HG03432 (cell line): ENCODE results near the gene SKIC8.

Source experiments
- ATAC-seq: cut with Tn5 transposase; IDR thresholded peaks from one replicate; pipeline ENCODE4 v1.9.1; 2021; ENCODE audit warnings: mild to moderate bottlenecking, moderate library complexity; ENCODE audit not compliant: unreplicated experiment

The SKIC8 gene

DNA sequence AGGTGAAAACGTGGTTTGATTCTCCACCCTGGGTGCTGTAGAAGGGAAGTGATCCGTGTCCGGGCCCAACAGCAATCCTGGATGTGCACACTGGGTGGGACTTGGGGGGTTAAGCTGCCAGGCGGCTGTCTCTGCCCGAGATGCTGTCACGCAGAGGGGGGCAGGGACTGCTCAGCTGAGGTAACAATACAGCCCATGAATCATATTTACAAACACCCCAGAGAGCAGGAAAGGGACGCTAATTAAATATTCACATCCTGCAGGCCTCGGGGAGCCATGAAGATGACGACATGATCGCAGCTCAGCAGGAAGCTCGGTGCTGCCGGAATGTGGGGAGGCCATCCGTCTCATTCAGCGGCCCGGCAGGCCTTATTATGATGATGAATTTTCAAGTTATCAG, 22.8 kb upstream of the SKIC8 start:
- no peak for ATAC-seq

DNA sequence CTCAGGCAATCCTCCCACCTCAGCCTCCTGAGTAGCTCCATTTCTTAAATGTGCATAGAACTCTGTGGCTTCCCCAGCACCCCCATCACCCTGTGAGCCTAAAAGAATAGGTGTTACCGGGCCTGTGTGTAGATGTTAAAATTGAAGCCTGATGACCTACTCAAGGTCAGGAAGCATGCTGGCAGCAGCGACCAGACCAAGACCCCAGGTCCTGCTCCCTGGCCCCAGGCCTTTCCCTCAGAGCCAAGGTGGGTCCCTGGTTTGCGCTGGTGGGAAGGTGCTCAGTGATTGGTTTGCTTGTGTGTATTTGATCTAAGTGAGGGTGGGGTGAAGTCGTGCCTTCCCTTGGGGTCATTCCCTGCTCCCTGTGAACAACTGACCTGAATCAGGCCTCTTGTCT, 22.4 kb upstream of the SKIC8 start:
- no peak for ATAC-seq

DNA sequence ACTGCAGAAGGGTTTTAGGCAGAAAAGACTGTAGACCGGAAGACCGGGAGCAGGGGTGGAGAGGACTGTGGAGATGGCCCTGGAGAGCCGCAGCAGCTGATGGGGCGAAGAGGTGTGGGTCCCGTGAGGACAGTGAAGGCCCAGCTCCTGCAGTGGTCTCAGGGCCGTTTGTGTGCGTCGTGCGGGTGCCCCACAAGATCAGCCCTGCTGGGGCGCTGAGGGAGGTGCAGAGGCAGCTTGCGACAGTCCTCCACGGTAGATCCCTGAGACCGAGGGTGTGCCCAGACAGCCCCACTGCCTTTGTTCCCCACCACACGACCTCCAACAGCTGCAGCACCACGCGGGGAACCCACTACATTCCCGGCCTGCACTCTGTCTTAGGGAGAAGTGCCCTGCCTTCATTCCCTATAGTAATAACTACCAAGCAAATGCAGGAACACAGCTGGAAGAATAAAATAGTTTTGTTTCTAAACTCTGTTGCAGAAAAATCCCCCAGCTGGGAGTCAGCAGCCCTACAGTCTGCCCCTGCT, 21.7 kb upstream of the SKIC8 start:
- ATAC-seq = no peak

DNA sequence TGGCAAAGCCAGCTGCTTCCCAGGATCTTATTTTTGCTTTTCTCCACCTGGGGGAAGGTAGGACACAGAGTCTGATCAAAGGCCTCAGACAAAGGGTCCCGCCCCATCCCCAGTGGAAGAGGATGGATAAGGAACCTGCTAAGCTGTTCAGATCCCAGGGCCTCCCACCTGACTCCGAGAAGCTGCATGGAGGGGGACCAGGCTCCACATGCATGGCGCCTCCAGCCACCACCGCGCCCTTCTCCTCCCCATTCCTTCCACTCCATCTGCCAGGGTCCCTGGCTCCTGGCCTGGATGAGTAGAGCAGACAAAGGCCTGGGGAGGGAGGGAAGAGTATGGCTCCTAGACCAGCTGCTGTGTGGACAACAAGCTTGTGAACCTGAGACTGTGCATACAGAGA, 20.8 kb upstream of the SKIC8 start:
- ATAC-seq = no peak

DNA sequence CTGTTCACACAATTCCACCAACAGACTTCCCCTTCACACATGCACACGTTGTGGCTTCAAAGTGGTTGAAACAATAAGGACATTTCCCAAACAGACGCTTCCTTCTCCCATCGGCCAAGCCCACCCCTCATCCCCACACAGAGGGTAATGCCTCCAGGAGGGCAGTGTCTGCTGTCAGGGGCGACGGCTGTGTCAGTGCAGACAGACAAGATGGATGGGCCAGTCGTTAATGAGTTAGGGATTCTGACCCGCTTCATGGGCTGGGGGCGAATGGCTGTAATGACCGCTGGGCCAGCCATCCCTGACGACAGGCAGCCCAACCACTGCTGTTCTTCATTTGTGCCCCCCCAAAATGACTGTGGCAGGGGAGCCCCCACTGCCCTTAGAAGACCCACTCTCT, 20.2 kb upstream of the SKIC8 start:
- no peak for ATAC-seq

DNA sequence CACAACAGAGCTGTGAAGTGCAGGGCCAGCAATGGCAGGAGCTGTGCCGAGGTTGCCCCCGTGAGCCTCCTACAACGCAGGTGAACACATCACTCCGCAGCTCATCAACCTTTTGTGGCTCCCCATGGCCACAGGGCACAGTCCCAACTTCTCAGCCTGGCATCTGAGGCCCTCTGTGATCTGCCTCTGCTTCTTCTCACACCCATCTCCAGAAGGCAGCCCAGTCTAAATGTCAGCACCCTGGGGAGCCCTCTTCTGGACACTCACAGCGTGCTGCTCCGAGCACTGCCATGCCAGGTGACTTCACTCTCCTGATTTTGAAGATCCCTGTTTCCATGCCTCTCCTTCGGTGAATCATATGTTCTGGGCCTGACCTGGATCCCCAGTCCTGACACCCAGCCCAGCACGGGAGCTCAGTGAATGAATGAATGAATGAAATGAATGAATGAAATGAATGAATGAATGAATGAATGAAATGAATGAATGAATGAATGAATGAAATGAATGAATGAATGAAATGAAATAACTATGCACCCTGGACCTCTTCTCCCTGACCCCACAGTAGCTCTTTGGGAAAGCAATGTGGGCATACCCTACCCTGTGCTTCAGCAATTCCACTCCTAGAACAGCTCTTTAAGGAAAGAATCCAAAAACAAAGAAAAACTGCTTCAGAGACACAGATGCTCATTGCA, 17.9 kb upstream of the SKIC8 start:
- ATAC-seq = no peak

DNA sequence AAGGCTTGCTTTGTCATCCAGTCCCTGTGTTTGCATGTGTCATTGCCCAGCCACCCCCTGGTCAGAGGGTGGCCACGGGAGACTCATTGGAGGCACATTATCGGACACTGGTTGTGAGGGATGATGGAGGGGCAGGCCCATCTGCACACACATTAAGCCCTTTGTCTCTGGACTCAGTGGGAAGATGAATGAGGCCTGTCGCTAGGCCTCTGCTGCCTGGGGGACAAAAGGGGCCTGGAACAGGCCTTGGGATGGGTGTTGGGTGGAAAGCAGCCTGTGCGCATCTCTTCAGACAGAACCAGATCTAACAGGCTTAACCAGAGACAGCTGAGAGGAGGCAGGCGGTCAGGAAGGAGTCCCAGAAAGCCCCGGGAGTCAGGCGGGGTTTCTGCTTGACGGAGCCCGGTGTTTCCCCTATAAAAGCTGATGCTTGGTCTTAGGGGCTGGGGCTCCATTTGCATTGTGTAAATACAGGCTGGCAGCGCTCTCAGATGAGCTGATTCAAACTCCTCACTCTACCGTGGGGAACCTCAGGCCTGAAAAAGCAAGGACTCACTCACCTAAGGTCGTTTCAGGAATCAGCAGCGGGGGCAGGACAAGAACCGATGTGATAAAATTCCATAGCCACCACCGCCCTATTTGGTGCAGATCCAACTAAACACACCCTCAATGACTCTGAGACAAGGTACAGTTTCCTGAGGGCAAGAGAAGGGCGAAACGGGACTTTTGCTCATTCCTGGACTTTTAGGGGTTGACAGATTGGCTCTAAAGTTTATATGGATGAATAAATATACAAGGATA, 17.1 kb upstream of the SKIC8 start:
- ATAC-seq = no peak

DNA sequence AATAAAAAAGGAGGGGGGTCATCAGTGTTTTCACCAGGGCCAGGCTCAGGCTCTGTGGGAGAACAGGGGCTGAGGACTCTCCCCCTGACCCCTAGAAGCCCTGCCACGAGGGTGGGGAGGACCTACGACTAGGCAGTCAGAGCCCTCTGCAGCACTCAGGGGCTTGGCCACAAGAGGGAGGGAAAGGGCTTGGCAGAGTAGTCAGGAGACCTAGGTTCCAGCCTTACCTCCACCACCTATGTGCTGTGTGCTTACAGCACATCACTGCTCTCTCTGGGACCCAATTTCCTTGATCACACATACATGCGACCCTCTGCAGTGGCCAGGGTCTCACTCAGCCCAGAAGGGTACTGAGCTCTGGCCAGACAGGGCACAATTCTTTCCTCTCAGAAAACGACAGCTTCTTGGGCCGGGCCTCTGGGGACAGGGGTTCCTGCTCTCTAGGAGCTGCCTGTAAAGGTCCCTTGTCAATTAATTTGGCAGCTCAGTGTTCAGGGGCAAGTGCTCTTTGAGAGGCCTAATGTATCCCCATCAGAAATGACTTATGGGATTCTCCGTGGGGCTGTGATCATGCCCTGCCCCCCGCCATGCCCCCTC, 16.4 kb upstream of the SKIC8 start:
- no peak for ATAC-seq

DNA sequence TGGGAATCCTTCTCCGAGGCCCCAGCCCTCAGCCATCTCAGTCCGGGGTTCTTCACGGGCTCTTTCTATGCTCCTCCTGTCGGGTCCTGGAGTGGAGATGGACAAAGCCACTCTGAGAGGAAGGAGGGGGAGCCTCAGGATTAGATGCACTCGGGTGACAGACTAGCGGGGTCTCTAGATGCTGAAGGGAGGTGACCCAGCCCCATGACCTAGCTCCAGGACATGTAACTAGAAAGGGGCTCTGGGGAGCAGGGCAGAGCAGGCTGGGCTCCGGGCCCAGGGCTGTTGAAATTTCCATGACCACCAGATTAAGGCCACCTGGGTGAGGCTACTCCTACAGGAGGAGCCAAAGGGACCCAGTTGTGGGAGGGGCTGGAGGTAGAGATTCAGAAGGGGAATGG, 14.8 kb upstream of the SKIC8 start:
- ATAC-seq = no peak

DNA sequence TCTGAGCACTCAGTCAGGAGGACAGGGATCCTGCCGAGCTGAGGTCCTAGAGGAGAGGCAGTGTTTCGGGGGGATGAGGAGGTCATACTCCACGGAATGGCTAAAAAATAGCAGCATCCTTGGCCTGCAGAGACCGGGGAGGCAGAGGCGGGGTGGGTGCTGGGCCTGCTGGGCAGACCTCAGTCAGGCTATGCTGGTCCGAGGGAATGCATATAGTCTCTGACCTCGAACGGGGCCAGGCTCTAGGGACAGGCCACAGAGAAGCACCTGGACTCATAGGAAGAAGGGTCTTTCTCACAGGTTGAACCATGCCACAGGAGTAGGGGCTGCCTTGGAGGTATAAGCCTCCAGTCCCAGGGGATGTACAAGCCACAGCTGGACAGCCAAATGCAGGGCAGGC, 14.0 kb upstream of the SKIC8 start:
- ATAC-seq = no peak

DNA sequence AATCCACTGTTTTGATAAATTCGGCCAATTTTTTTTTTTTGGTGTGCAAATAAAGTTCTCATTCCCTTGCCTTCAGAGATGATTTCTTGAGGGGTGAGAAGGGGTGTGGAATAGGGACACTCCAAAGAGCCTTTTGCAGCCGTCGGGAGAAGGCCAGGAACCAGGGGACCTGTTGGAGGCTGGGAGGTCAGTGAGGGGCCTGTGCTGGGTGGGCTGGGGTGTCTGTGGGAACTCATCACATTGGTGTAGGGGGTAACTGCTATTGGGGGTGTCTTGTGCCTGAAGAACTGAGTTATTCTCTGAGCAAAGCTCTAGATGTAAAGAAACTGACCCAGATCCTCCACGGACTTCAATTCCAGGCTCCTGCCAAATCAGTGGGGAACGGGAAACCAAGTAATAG, 13.5 kb upstream of the SKIC8 start:
- no peak for ATAC-seq

DNA sequence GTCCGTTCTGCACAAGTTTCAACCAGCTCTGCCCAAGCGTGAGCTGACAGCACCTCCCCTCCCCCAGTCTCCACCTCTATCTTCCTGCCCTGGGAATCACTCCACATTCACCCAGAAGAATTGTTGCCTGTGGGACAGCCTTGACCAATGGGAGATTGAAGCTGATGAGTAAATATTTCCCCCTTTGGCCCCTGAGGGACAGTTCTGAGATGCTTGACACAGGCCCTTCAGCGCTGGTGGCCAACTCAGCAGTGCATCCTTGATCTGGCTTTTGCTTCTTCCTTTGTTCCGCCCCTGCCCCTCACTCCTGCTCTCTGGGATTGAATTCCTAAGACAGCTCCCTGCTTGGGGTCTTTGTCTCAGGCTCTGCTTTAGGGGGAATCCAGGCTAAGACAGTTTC, 13.1 kb upstream of the SKIC8 start:
- ATAC-seq = no peak

DNA sequence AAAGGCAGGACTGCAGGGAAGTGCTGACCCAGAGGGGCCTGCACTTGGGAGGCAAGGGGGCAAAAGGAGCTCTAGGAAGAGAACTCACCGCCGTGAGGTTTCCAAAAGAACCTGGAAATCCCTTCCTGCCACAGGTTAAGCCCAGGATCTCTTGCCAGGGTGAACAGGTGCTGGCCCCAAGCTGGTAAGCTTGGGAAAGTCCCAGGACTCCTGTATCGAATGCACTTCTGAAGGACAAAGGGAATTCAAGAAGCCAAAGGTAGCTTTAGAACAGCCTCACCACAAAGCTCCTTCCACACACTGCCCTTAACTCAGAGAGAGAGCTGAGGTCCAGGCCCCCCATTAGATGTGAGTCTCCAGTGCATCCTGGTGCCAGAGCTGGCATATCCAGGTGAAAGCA, 11.9 kb upstream of the SKIC8 start:
- ATAC-seq = no peak

DNA sequence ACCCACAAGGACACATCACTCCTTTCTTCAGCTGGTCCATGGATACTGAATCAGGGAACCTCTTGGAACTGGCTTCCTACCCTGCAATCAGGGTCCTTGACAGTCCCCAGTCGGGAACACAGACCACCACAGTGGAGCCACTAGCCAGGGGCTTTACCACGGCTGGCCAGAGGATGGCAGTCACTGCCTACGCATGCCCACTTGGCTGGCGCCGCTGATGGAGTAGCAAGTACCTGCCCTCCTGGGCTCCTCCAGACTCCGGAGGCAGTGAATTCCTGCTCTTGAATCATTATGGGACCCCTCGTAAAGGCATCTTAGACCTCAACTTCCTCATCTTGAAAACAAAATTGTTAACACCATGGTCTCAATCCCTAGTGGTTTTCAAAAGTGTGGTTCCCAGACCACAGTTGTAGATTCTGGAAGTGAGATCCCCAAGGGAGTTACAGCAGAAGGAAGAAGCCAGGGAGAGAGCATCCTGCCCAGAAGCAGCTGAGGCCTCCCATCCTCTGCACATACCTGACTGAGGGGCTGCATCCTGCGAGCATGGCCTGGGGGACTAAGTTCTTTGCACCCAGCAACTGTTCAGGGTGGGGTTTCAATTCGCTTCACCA, 9.1 kb upstream of the SKIC8 start:
- no peak for ATAC-seq

DNA sequence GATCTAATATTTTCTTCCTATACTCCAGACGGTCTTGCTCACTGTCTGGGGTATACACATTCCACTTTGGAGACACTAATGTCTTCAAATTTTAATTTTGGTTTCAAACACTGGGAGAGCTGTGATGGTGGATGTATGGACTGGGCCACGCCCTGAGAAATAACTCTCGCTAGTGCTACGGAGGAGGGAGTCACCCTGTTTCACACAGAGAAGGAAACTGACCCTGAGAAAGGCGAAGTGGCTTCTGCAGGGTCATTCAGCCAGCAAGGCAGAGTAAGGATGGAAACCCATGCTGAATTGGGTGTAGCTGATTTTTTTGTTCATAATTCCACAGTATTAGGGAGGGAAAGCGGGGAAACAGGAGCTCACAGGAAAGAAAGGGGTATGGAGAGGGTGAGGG, 8.6 kb upstream of the SKIC8 start:
- ATAC-seq = no peak

DNA sequence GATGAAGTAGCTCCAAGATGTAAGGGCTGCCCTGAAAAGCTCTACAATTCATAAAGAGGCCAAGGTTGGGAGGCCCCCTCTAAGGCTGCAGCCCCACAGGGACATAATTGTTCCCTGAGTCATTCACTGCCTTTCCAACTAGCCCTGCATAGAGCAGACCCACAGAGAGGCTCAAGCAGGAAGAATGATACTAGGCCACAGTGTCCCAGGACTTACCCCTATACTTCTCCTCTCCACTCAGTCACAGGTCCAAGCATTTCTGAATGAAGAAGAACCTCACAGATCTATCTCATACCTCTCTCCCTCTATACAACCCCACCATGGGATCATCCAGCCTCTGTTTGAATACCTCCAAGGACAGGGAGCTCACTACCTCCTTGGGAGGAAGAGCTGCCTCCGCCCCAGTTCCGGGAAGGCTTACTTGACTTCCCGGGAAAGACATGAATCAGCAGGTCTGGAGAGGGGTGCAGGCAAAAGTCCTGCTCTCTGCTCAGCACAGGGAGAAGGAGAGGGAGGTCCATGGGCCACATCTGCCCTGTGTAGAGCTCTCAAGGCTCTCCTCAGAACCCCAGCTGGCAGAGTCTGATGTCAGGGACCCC, 6.9 kb upstream of the SKIC8 start:
- ATAC-seq = no peak

DNA sequence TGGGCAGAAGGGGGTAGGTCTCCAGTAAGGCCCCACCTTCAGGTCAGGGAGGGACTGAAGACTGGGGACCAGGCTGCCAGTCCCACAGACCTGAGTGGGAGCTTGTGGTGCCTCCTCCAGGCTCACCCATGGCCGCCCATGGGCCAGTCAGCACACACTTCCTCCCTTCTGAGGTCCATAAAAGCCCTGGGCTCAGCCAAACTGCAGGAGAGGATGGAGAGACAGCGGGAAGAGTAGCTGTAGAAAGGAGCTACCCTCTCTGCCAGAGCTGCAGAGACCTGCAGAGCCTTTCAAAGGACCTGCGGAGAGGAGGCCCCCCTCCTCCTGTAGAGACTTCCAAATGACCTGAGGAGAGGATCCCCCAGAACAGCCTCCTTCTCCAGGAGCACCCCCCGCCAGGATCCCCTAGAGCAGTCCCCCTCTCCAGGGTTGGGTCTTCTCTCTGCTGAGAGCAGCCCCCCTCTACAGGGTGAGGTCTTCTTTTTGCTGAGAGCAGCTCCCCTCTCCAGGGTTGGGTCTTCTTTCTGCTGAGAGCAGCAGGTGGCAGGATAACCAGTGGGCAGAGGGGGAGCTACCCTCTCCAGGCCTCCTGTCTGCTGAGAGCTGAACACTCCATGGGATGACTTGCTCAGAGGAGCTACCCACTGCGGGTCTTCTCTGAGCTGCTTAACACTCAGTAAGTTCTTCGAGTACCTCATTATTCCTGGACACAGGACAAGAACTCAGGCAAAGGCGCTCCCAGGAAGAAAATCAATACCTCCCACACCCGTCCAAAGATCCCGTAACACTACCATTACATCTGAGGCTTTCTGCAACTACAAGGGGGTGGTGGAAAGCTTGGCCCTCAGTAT, 5.0 kb upstream of the SKIC8 start:
- ATAC-seq = no peak

DNA sequence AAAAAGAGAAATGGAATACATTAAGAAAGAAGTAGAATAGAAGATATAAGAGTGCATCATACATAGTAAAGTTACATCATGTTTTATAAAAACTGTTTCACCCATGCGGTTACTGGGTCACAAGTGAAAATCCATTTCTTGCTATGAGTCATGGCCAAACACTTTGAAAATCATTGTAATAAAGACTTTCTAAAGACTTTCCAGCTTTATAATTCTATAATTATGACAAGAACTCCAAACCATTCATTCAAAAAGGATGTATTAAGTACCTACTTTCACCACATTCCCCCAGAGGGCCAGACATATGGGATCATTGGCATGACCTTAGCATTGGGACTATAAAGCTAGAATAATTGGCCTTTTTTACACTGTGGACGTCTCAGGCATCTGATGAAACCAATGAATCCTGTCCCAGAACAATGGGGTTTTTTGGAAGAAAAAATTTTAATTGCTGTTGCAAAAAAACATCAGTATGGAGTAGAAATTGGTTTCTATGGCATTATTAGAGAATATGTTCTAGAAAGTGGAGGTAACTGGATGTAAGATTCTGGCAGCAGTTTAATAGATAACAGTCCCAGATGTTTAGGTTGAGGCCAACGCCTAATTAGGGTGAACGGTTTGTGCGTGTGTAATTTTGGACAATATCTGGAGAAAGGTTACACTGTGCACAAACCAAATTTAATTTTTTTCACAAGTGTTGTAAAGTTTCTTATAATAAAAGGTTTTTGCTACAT, 3.3 kb upstream of the SKIC8 start:
- no peak for ATAC-seq

DNA sequence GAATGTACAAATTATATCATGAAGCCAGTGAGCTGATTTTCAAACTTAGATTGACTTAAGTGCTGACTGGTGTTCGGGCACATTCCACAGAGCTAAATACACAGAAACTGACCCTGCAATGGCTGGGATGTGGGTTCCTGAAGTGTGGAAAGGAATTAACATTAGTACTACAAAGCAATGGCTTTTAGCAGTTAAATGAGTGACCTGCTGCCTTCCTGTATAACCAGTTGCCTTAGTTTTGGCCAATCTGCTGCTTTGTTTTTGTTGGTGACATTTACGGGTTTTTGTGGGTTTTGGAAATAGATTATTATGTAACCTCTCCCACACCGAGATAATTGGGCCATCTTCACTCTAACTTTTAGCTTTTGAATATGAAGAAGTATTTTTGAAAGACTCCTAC, 2.4 kb upstream of the SKIC8 start:
- no peak for ATAC-seq

DNA sequence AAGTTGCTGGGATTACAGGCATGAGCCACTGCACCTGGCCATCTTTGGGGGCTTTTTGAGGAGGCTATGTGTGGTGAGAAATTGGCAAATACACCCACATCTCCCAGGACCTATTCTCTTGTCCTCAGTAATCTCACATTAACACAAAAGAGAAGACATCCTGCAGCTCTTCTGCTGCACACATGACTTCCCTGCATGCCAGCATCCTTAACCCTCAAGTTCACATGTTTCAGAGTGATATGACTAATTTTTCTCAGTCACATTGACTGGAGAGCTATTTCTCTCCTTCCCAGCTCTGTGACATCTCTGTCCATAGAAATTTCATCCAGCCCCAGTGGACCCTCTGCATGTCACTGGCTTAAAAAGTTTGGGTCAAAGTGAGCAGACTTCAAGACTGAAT, 1.9 kb upstream of the SKIC8 start:
- no peak for ATAC-seq
